IPS-20b (cell line): ENCODE data around the gene MRPS5.

Experiments
- H3K27ac ChIP-seq: one replicate; pipeline ENCODE4 v1.5.1; 2013; ENCODE audit warnings: low read length
- H3K27me3 ChIP-seq: 2 replicates; pipeline ENCODE4 v1.6.1; 2013; ENCODE audit warnings: mild to moderate bottlenecking, low read length, inconsistent platforms; ENCODE audit not compliant: insufficient read depth
- H3K36me3 ChIP-seq: 2 replicates; pipeline ENCODE4 v1.6.1; 2013; ENCODE audit warnings: low read depth, mild to moderate bottlenecking, inconsistent platforms, low read length, moderate library complexity; ENCODE audit not compliant: insufficient read depth
- H3K4me1 ChIP-seq: 2 replicates; pipeline ENCODE4 v1.6.1; 2013; ENCODE audit warnings: mild to moderate bottlenecking, control low read depth, inconsistent platforms, low read length, moderate library complexity; ENCODE audit not compliant: insufficient read depth
- H3K4me3 ChIP-seq: 2 replicates; pipeline ENCODE4 v1.5.1; 2013; ENCODE audit warnings: mild to moderate bottlenecking, low read length, inconsistent platforms
- H3K9ac ChIP-seq: 2 replicates; pipeline ENCODE4 v1.6.1; 2013; ENCODE audit warnings: low read depth, mild to moderate bottlenecking, inconsistent platforms, low read length, moderate library complexity
- H3K9me3 ChIP-seq: 2 replicates; pipeline ENCODE4 v1.6.1; 2013; ENCODE audit warnings: mild to moderate bottlenecking, low read depth, low read length, inconsistent platforms; ENCODE audit not compliant: insufficient read depth

MRPS5 gene

GRCh38 chr2:95050385-95051300 lies 71.0 kb downstream of the MRPS5 start:
- no peaks in the 10 kb centered on the region for H3K4me1 ChIP-seq
- H3K27ac ChIP-seq = no peak overlapping the region
- H3K36me3 ChIP-seq = no peaks in the 10 kb centered on the region
- H3K4me3 ChIP-seq = no peak overlapping the region
- no peaks in the 10 kb centered on the region for H3K9me3 ChIP-seq
- peaks cover 17% of the 10 kb centered on the region; the same call in 1 of the 2 replicates for H3K27me3 ChIP-seq
- no peak overlapping the region for H3K9ac ChIP-seq

GRCh38 chr2:95049961-95050360 lies 71.6 kb downstream of the MRPS5 start:
- H3K9ac ChIP-seq = no peak overlapping the region
- H3K27ac ChIP-seq = no peak overlapping the region
- no peak overlapping the region for H3K4me3 ChIP-seq
- no peaks in the 10 kb centered on the region for H3K9me3 ChIP-seq
- H3K27me3 ChIP-seq = peaks cover 14% of the 10 kb centered on the region
- no peaks in the 10 kb centered on the region for H3K36me3 ChIP-seq
- no peaks in the 10 kb centered on the region for H3K4me1 ChIP-seq

- no peak overlapping the region for H3K27ac ChIP-seq
- H3K27me3 ChIP-seq = peaks cover 14% of the 10 kb centered on the region
- H3K9me3 ChIP-seq = no peaks in the 10 kb centered on the region
- H3K36me3 ChIP-seq = no peaks in the 10 kb centered on the region
- H3K9ac ChIP-seq = no peak overlapping the region
- no peaks in the 10 kb centered on the region for H3K4me1 ChIP-seq
- H3K4me3 ChIP-seq = no peak overlapping the region
These were observed 72.0 kb downstream of the MRPS5 start for GRCh38 chr2:95049683-95049955.

GRCh38 chr2:95048825-95049682 lies 72.6 kb downstream of the MRPS5 start:
- H3K9me3 ChIP-seq = no peaks in the 10 kb centered on the region
- no peak overlapping the region for H3K9ac ChIP-seq
- no peaks in the 10 kb centered on the region for H3K36me3 ChIP-seq
- H3K27me3 ChIP-seq = peaks cover 10% of the 10 kb centered on the region
- no peak overlapping the region for H3K27ac ChIP-seq
- no peak overlapping the region for H3K4me3 ChIP-seq
- H3K4me1 ChIP-seq = no peaks in the 10 kb centered on the region

DNA sequence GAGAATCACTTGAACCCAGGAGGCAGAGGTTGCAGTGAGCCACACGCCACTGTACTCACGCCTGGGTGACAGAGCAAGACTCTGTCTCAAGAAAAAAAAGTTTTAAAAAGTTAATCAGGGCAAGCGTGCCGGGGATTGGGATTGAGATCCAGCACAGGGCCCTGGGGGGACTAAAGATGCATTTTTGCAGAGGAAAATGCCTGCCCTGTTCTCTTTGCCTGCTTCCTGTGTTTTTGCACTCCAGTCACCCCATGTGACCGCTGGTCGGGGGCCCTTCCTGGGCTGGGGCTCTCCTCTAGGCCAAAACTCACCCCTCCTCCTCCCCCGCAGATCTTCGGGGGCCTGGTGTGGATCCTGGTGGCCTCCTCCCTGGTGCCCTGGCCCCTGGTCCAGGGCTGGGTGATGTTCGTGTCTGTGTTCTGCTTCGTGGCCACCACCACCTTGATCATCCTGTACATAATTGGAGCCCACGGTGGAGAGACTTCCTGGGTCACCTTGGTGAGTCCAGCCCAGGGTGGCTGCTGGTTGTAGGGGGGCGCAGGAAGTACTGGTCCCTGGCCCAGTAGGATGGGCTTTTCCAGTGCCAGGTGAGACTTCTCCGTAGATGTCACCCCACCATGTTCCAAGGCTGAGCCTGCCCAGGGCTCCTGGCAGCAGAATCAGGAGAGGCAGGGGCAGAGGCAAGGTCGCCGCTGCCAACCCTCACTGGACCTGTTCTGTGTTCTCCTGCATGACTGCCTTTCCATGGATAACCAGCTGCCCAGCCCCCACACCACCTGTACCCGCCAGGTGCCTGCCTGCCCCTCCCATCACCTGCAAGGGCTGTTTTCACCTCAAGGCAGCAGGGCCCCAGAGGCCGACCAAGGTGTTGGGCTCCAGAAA lies 73.7 kb downstream of the MRPS5 start:
- Histone ChIP-seq H3K27me3 (peaks cover 16% of the 10 kb centered on the region), H3K36me3 (no peaks in the 10 kb centered on the region), H3K9me3 (no peaks in the 10 kb centered on the region), H3K27ac (no peak overlapping the region), H3K9ac (no peak overlapping the region), H3K4me1 (no peaks in the 10 kb centered on the region), H3K4me3 (no peak overlapping the region)

DNA sequence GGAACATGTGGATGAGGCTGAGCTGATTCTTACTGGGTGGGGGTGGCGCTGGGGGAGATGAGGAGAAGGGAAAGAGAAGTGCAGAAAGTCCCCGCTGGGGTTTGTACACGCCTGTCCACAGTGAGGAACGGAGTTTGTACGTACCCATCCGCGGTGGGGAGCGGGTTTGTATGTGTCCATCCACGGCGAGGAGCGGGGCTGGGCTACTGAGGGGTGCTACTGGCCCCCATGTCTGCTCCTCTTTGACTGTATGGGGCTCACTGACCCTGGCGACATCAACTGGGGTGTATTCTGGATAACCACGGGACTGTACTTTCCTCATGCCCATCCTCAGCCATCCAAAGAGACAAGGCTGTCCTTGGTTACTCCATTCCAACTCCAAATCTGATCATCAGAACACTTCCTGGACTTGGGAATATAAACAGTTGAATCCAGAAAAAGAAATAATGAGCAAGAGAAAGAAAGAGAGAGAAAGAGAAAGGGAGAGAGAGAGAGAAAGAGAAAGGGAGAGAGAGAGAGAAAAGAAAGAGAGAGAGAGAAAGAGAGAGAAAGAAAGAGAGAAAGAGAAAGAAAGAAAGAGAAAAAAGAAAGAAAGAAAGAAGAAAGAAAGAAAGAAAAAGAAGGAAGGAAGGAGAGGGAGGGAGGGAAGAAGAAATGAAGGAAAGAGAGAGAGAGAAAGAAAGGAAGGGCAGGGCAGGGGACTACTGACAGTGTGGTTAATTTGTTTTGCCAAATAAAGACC lies 75.1 kb downstream of the MRPS5 start:
- H3K27ac ChIP-seq = no peak overlapping the region
- H3K4me1 ChIP-seq = no peaks in the 10 kb centered on the region
- no peak overlapping the region for H3K4me3 ChIP-seq
- no peaks in the 10 kb centered on the region for H3K36me3 ChIP-seq
- no peak overlapping the region for H3K9ac ChIP-seq
- no peaks in the 10 kb centered on the region for H3K9me3 ChIP-seq
- peaks cover 10% of the 10 kb centered on the region for H3K27me3 ChIP-seq

DNA sequence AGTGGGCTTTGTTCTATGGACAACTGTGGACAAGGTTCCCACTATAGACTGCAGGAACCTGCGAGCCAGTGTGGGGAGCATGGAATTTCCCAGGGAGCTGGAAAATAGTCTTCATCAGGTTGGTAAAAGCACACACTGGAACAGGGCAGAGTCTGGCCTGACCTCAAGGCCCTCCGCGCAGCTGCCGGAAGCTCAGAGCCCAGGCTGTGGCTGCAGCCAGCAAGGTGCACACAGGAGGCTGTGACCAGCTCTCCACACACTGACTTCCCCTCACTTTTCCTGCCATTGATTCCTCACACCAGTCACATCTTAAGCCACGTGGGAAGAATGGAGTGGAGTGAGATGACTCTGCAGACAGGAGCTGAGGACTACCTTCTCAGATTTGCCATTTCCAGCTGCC lies 77.0 kb downstream of the MRPS5 start:
- Histone ChIP-seq H3K9me3 (no peaks in the 10 kb centered on the region), H3K27me3 (peaks cover 10% of the 10 kb centered on the region), H3K36me3 (no peaks in the 10 kb centered on the region), H3K27ac (no peak overlapping the region), H3K4me3 (no peak overlapping the region), H3K4me1 (no peaks in the 10 kb centered on the region), H3K9ac (no peak overlapping the region)

- Histone ChIP-seq H3K27me3 (peaks cover 10% of the 10 kb centered on the region), H3K27ac (no peak overlapping the region), H3K36me3 (no peaks in the 10 kb centered on the region), H3K4me1 (no peaks in the 10 kb centered on the region), H3K9me3 (no peaks in the 10 kb centered on the region), H3K9ac (no peak overlapping the region), H3K4me3 (no peak overlapping the region)
These were observed 78.1 kb downstream of the MRPS5 start for GRCh38 chr2:95043300-95044093.

GRCh38 chr2:95042472-95043271 lies 78.9 kb downstream of the MRPS5 start:
- no peaks in the 10 kb centered on the region for H3K9me3 ChIP-seq
- no peak overlapping the region for H3K27ac ChIP-seq
- no peaks in the 10 kb centered on the region for H3K36me3 ChIP-seq
- no peaks in the 10 kb centered on the region for H3K4me1 ChIP-seq
- no peak overlapping the region for H3K4me3 ChIP-seq
- H3K9ac ChIP-seq = no peak overlapping the region
- H3K27me3 ChIP-seq = peaks cover 10% of the 10 kb centered on the region

GRCh38 chr2:95041824-95042442 lies 79.7 kb downstream of the MRPS5 start:
- H3K27me3 ChIP-seq = peaks cover 10% of the 10 kb centered on the region
- no peak overlapping the region for H3K4me3 ChIP-seq
- no peaks in the 10 kb centered on the region for H3K9me3 ChIP-seq
- no peak overlapping the region for H3K27ac ChIP-seq
- H3K4me1 ChIP-seq = no peaks in the 10 kb centered on the region
- no peak overlapping the region for H3K9ac ChIP-seq
- H3K36me3 ChIP-seq = no peaks in the 10 kb centered on the region
